Measurements from ENCODE around the gene CERS6.

GRCh38 chr2:168655207-168655606 lies 199.1 kb downstream of the CERS6 start:
- no peak for TF ChIP-seq POLR2AphosphoS5 (IDR thresholded peaks at IDR 0.05; ENCODE audit: insufficient read depth in 1 of 2, low read depth in 1 of 2)
- no peak for TF ChIP-seq CTCF (IDR thresholded peaks at IDR 0.05)
- no peak for TF ChIP-seq POLR2A (IDR thresholded peaks at IDR 0.05)
